ENCODE results near the gene BARHL1.

BARHL1 gene

DNA sequence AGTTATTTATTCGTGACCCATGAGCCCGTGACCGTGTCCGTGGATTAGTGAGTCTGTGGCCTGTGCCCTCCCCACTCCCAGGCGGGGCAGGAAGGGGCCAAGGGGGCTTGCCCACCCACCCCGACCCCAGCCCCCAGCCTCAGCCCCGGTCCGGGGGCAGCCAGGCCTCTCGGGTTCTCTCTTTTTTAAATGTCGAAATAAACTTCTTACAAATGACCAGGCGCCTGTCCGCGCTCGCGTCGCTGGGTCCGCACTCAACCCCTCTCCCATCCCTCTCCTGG lies 7.6 kb downstream of the BARHL1 start:
- TF ChIP-seq, protein P1, sequence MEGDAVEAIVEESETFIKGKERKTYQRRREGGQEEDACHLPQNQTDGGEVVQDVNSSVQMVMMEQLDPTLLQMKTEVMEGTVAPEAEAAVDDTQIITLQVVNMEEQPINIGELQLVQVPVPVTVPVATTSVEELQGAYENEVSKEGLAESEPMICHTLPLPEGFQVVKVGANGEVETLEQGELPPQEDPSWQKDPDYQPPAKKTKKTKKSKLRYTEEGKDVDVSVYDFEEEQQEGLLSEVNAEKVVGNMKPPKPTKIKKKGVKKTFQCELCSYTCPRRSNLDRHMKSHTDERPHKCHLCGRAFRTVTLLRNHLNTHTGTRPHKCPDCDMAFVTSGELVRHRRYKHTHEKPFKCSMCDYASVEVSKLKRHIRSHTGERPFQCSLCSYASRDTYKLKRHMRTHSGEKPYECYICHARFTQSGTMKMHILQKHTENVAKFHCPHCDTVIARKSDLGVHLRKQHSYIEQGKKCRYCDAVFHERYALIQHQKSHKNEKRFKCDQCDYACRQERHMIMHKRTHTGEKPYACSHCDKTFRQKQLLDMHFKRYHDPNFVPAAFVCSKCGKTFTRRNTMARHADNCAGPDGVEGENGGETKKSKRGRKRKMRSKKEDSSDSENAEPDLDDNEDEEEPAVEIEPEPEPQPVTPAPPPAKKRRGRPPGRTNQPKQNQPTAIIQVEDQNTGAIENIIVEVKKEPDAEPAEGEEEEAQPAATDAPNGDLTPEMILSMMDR (IDR thresholded peaks at IDR 0.05; ENCODE audit: low read depth, low read length, missing control alignments) = no peak
- H3K4me3 ChIP-seq (ENCODE audit: low read depth, low read length) = no peak overlapping the region
- no peak for DNase-seq (ENCODE audit: low read depth)

- H3K4me3 ChIP-seq (ENCODE audit: low read depth, low read length) = no peak overlapping the region
- TF ChIP-seq, protein P1 (IDR thresholded peaks at IDR 0.05; ENCODE audit: low read depth, low read length, missing control alignments) = no peak
- DNase-seq (ENCODE audit: low read depth) = no peak
Observed at GRCh38 chr9:132590318-132591182, 8.1 kb downstream of the BARHL1 start.

- H3K4me3 ChIP-seq (ENCODE audit: low read depth, low read length) = no peak overlapping the region
- no peak for DNase-seq (ENCODE audit: low read depth)
- TF ChIP-seq, protein P1 (IDR thresholded peaks at IDR 0.05; ENCODE audit: low read depth, low read length, missing control alignments) = no peak
Observed at GRCh38 chr9:132591244-132591643, 8.8 kb downstream of the BARHL1 start.

GRCh38 chr9:132591751-132592314 lies 9.4 kb downstream of the BARHL1 start:
- TF ChIP-seq, protein P1 (IDR thresholded peaks at IDR 0.05; ENCODE audit: low read depth, low read length, missing control alignments) = no peak
- DNase-seq (ENCODE audit: low read depth) = no peak
- H3K4me3 ChIP-seq (ENCODE audit: low read depth, low read length) = no peak overlapping the region

DNA sequence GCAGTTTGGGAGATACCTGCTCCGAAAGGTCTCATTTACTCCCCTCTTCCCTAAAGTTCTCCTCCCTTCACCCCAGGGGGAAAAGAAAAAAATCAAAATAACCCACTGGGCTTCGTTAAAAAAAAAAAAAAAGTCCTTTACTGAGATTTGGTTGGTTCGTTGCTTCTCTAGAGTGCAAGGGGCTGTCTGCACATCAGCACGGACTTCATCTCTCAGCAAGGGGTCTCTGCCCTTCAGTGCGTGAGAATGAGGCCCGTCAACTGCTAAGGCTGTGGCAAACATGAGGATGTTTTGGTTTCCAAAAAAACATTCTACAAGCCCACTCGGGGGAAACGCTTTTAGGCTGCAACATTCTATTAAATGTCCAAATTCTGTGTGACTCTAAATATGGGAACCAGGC lies 10.0 kb downstream of the BARHL1 start:
- DNase-seq (ENCODE audit: low read depth) = no peak
- no peak overlapping the region for H3K4me3 ChIP-seq (ENCODE audit: low read depth, low read length)
- TF ChIP-seq, protein P1 (IDR thresholded peaks at IDR 0.05; ENCODE audit: low read depth, low read length, missing control alignments) = no peak

- H3K4me3 ChIP-seq (ENCODE audit: low read depth, low read length) = no peak overlapping the region
- DNase-seq (ENCODE audit: low read depth) = no peak
- TF ChIP-seq, protein P1 (IDR thresholded peaks at IDR 0.05; ENCODE audit: low read depth, low read length, missing control alignments) = no peak
Observed at GRCh38 chr9:132594412-132594811, 12.0 kb downstream of the BARHL1 start.

DNA sequence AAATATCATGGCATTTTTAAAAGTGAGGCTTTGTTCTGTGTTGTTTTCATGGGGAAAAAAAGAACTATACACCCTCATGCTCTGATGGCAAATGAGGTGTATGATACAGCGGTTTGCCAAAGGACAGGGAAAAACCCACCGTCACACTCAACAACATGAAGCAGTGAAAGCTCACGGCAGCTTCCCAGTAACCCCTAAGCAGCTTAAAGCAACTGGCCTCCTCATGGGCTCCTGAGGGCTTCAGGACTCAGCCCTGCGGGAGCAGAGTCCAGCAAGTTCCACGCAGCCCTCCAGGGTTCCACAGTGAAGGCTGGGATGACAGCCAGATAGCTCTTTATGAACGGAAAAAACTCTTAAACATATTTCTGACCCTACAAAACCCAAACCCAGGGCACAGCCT lies 12.9 kb downstream of the BARHL1 start:
- TF ChIP-seq, protein P1 (IDR thresholded peaks at IDR 0.05; ENCODE audit: low read depth, low read length, missing control alignments) = no peak
- H3K4me3 ChIP-seq (ENCODE audit: low read depth, low read length) = no peak overlapping the region
- DNase-seq (ENCODE audit: low read depth) = no peak

Data from GM12864 (cell line).